A549 (cell line): ENCODE results near the gene SETMAR. TPM values are rescaled to one million over a fixed set of nuclear protein-coding genes. Genes with fewer than 3 reads are reported as not detected.
A peak's percentile ranks its signal among the peaks of the same experiment; 100 is the strongest.
"Not testable (repeated sequence)": the region's sequence is repeated elsewhere in the genome, so short reads cannot be mapped to it uniquely, and the experiment has no call there.

Source experiments
- ATAC-seq, 2 experiments: fragments of 200-7000 bp in 1 of 2; fragments of >200 bp in 1 of 2; cut with Nextera tagmentation in 1 of 2; cut with Tn5 transposase in 1 of 2; 3 replicates each; pipeline versions ENCODE4 v1.8.0 to v1.9.1; 2018 to 2020; ENCODE audit warnings: mild to moderate bottlenecking in 1 of 2, moderate library complexity in 1 of 2
- CTCF ChIA-PET: fragments of 300-600 bp; sonication (Branson Sonifier 250); formaldehyde crosslinking; extraction: SDS; loops from one replicate; lab custom pipeline; 2021; ENCODE audit warnings: antibody characterized with exemption, inconsistent platforms; lab: Yijun Ruan, JAX
- POLR2A ChIA-PET: fragments of 350-600 bp; formaldehyde crosslinking; extraction: SDS; loops from one replicate; lab custom pipeline; 2021; ENCODE audit warnings: antibody characterized with exemption, inconsistent platforms; lab: Yijun Ruan, JAX
- DNase-seq, 2 experiments: peaks; one replicate each; pipeline versions ENCODE4 v3.0.0 to v3.0.0-alpha.2; 2011 to 2016; ENCODE audit warnings: low read depth in 1 of 2, low spot score in 1 of 2
- FAIRE-seq: peaks from 2 replicates; lab custom pipeline; 2011; peaks lifted over from hg19 to GRCh38; lab: Jason Lieb, UNC
- H3K27ac ChIP-seq, 2 experiments: fragments of >200 bp; sonication (Bioruptor Twin); formaldehyde crosslinking; 3 replicates each; pipeline ENCODE4 v1.5.1; 2016 to 2017
- H3K4me1 ChIP-seq: fragments of >200 bp; sonication (Bioruptor Twin); formaldehyde crosslinking; 3 replicates; pipeline ENCODE4 v1.6.1; 2016
- H3K4me2 ChIP-seq: fragments of >200 bp; sonication (Bioruptor Twin); formaldehyde crosslinking; 3 replicates; pipeline ENCODE4 v1.6.1; 2016
- H3K4me3 ChIP-seq: fragments of >200 bp; sonication (Bioruptor Twin); formaldehyde crosslinking; 3 replicates; pipeline ENCODE4 v1.5.1; 2016
- H3K9me3 ChIP-seq: fragments of >200 bp; sonication (Bioruptor Twin); formaldehyde crosslinking; 3 replicates; pipeline ENCODE4 v1.6.1; 2016
- CBX2 ChIP-seq: fragments of 200-600 bp; sonication (generic); IDR thresholded peaks from 2 replicates; pipeline ENCODE4 v1.6.1; 2016; ENCODE audit warnings: low read depth, mild to moderate bottlenecking, borderline replicate concordance
- CEBPB ChIP-seq, 2 experiments: fragments of >200 bp in 1 of 2; sonication (Bioruptor Twin) in 1 of 2; formaldehyde crosslinking in 1 of 2; IDR thresholded peaks; 2 replicates each; pipeline ENCODE4 v1.6.1; 2012 to 2016
- ELK1 ChIP-seq: fragments of 150-350 bp; IDR thresholded peaks from 2 replicates; pipeline ENCODE4 v1.6.1; 2014; ENCODE audit warnings: low read depth, mild to moderate bottlenecking, low read length
- EP300 ChIP-seq, 2 experiments: fragments of >200 bp; sonication (Bioruptor Twin); formaldehyde crosslinking; IDR thresholded peaks; 2 replicates in 1 of 2; 3 replicates in 1 of 2; pipeline ENCODE4 v1.6.1; 2016 to 2017
- ESRRA ChIP-seq: fragments of 150-350 bp; IDR thresholded peaks from 2 replicates; pipeline ENCODE4 v1.6.1; 2014; ENCODE audit warnings: mild to moderate bottlenecking, low read length, borderline replicate concordance
- FOSL2 ChIP-seq, 2 experiments: fragments of 450-650 bp in 1 of 2; fragments of >200 bp in 1 of 2; sonication (Bioruptor Twin) in 1 of 2; formaldehyde crosslinking; IDR thresholded peaks; 2 replicates each; pipeline versions ENCODE4 v1.5.0 to v1.6.1; 2016 to 2020; ENCODE audit warnings: mild to moderate bottlenecking in 1 of 2, moderate library complexity in 1 of 2
- GATA3 ChIP-seq: IDR thresholded peaks from 2 replicates; pipeline ENCODE4 v1.6.1; 2012; ENCODE audit warnings: borderline replicate concordance
- HOXA7 ChIP-seq: fragments of 250-450 bp; sonication (Bioruptor Pico); IDR thresholded peaks from 2 replicates; pipeline ENCODE4 v1.5.0; 2020; ENCODE audit warnings: mild to moderate bottlenecking, moderate library complexity
- HOXB13 ChIP-seq: fragments of 250-450 bp; sonication (Bioruptor Pico); IDR thresholded peaks from 2 replicates; pipeline ENCODE4 v1.5.0; 2020; ENCODE audit warnings: low read depth, mild to moderate bottlenecking, moderate library complexity
- JUN ChIP-seq, 2 experiments: fragments of >200 bp; sonication (Bioruptor Twin); formaldehyde crosslinking; IDR thresholded peaks; 2 replicates in 1 of 2; 3 replicates in 1 of 2; pipeline ENCODE4 v1.6.1; 2016 to 2017
- JUNB ChIP-seq: fragments of >200 bp; sonication (Bioruptor Twin); formaldehyde crosslinking; IDR thresholded peaks from 2 replicates; pipeline ENCODE4 v1.6.1; 2016
- NR3C1 ChIP-seq: fragments of >200 bp; sonication (Bioruptor Twin); formaldehyde crosslinking; IDR thresholded peaks from 3 replicates; pipeline ENCODE4 v1.6.1; 2017
- PHF8 ChIP-seq: fragments of 200-600 bp; sonication (generic); IDR thresholded peaks from 2 replicates; pipeline ENCODE4 v1.6.1; 2016; ENCODE audit warnings: low read depth, mild to moderate bottlenecking, antibody characterized with exemption, moderate library complexity, borderline replicate concordance
- RCOR1 ChIP-seq: fragments of 150-350 bp; IDR thresholded peaks from 2 replicates; pipeline ENCODE4 v1.6.1; 2014; ENCODE audit warnings: antibody characterized with exemption, low read length, low read depth
- REST ChIP-seq: fragments of 200-600 bp; sonication (generic); IDR thresholded peaks from 2 replicates; pipeline ENCODE4 v1.6.1; 2016; ENCODE audit warnings: antibody characterized with exemption, mild to moderate bottlenecking, moderate library complexity
- TFCP2L1 ChIP-seq: fragments of 250-450 bp; sonication (Bioruptor Pico); IDR thresholded peaks from 2 replicates; pipeline ENCODE4 v1.5.0; 2021; ENCODE audit warnings: mild to moderate bottlenecking
- ZNF302 ChIP-seq: fragments of 250-450 bp; sonication (Bioruptor Pico); IDR thresholded peaks from 2 replicates; pipeline ENCODE4 v1.9.0; 2021; ENCODE audit warnings: inconsistent platforms, mild to moderate bottlenecking, moderate library complexity
- WGBS: methylation state at CpG from one replicate; pipeline ENCODE4 v1.1.6; 2017; ENCODE audit errors: missing lambda C conversion rate; 5-methylcytosine and 5-hydroxymethylcytosine counted together
- polyA plus RNA-seq, 4 experiments: library from polyadenylated mRNA; depleted of rRNA in 3 of 4; stranded (reverse); fragments of >200 nt; fragmentation: RNase III in 1 of 4; extraction: RNeasy Plus Mini Kit Qiagen cat#74134 plus additional on column Dnase treatment in 1 of 4; gene quantifications; 2 replicates in 3 of 4; 3 replicates in 1 of 4; pipeline ENCODE4 v1.2.3, GENCODE V29; 2011 to 2017
- TF ChIP-seq, protein P1 (sequence below): fragments of 250-450 bp; sonication (Bioruptor Pico); IDR thresholded peaks from 2 replicates; pipeline ENCODE4 v1.5.0; 2021; ENCODE audit warnings: mild to moderate bottlenecking, moderate library complexity, borderline replicate concordance
- TF ChIP-seq, protein P2 (sequence below): IDR thresholded peaks from 2 replicates; pipeline ENCODE4 v1.6.1; 2012
- TF ChIP-seq, protein P3 (sequence below): fragments of 450-650 bp; IDR thresholded peaks from 2 replicates; pipeline ENCODE4 v1.6.1; 2014; ENCODE audit warnings: antibody characterized with exemption

The SETMAR gene
- polyA plus RNA-seq, 2 of the 4 experiments (the other 2 are of a cell fraction) = 7.2 to 12.3 TPM

DNA sequence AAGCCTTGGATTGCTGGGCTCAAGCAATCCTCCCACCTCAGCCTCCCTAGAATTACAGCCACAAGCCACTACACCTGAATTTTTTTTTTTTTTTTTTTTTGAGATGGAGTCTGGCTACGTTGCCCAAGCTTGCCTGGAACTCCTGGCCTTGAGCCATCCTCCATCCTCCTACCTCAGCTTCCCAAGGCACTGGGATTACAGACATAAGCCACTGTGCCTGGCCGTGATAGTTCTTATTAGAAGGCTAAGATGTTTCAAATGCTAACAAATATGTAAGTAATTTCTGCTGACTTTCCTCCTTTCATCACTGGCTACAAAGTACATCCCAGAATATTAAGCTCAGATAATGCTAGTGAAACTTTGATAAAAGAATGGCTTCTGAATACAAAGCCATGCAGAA, 5.7 kb upstream of the SETMAR start:
- no peaks in the 10 kb centered on the region for H3K4me1 ChIP-seq
- H3K27ac ChIP-seq = no peak overlapping the region
- no peak for DNase-seq
- WGBS = 32% methylated on average over 2 of the region's 2 CpGs
- ATAC-seq = no peak
- H3K4me3 ChIP-seq = no peak overlapping the region
- H3K4me2 ChIP-seq = no peak overlapping the region
- POLR2A ChIA-PET = no interaction called here
- H3K9me3 ChIP-seq = no peaks in the 10 kb centered on the region
- FAIRE-seq = no peak
- CTCF ChIA-PET = interaction anchor here (0.6 to 2.5 kb wide), 3 partner anchors 11 to 337 kb away, joined by 3 to 12 read pairs (median 5); no protein-coding TSS in a partner anchor
- TF ChIP-seq CEBPB (IDR thresholded peaks at IDR 0.05) = no peak
- TF ChIP-seq RCOR1 = no peak
- TF ChIP-seq ESRRA = no peak
- no peak for TF ChIP-seq HOXB13 (CRISPR knock-in tag)
- no peak for TF ChIP-seq GATA3
- no peak for TF ChIP-seq JUNB
- no peak for TF ChIP-seq FOSL2 (IDR thresholded peaks at IDR 0.05)
- no peak for TF ChIP-seq FOSL2 (CRISPR knock-in tag; IDR thresholded peaks at IDR 0.05)
- TF ChIP-seq, protein P1, sequence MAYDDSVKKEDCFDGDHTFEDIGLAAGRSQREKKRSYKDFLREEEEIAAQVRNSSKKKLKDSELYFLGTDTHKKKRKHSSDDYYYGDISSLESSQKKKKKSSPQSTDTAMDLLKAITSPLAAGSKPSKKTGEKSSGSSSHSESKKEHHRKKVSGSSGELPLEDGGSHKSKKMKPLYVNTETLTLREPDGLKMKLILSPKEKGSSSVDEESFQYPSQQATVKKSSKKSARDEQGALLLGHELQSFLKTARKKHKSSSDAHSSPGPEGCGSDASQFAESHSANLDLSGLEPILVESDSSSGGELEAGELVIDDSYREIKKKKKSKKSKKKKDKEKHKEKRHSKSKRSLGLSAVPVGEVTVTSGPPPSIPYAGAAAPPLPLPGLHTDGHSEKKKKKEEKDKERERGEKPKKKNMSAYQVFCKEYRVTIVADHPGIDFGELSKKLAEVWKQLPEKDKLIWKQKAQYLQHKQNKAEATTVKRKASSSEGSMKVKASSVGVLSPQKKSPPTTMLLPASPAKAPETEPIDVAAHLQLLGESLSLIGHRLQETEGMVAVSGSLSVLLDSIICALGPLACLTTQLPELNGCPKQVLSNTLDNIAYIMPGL (CRISPR knock-in tag) = no peak

DNA sequence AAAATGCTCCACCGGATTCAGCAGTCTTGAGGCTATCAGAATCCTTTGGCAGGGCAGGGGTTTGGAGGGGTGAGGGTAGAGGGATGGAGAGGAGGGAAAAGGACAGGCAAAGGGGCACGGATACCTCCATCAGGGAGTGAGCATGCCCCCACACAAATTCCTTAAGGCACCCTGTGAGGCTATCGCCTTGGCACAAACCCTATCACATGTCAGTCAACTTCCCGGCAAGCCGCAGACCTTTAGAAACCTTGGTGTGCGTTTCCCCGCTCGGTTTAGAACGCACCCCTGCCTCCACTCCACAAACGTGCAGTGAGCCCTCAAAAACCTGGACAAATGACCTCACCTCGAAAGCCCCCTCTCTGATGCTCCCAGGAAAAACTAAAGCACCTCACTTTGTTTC, 422 bp upstream of the SETMAR start:
- POLR2A ChIA-PET = no interaction called here
- TF ChIP-seq TFCP2L1 (CRISPR knock-in tag) = no peak
- TF ChIP-seq, protein P2, sequence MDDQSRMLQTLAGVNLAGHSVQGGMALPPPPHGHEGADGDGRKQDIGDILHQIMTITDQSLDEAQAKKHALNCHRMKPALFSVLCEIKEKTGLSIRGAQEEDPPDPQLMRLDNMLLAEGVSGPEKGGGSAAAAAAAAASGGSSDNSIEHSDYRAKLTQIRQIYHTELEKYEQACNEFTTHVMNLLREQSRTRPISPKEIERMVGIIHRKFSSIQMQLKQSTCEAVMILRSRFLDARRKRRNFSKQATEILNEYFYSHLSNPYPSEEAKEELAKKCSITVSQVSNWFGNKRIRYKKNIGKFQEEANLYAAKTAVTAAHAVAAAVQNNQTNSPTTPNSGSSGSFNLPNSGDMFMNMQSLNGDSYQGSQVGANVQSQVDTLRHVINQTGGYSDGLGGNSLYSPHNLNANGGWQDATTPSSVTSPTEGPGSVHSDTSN = no peak
- no peak for TF ChIP-seq ZNF302 (CRISPR knock-in tag)
- TF ChIP-seq NR3C1 = no peak
- TF ChIP-seq, protein P3, sequence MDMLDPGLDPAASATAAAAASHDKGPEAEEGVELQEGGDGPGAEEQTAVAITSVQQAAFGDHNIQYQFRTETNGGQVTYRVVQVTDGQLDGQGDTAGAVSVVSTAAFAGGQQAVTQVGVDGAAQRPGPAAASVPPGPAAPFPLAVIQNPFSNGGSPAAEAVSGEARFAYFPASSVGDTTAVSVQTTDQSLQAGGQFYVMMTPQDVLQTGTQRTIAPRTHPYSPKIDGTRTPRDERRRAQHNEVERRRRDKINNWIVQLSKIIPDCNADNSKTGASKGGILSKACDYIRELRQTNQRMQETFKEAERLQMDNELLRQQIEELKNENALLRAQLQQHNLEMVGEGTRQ = no peak
- Histone ChIP-seq H3K4me2 (peak overlapping the region; percentile 82; the same call in 2 of the 3 replicates), H3K4me1 (no peaks in the 10 kb centered on the region), H3K4me3 (peak overlapping the region; percentile 68), H3K9me3 (no peaks in the 10 kb centered on the region), H3K27ac (peak overlapping the region; percentile 88 to 97)
- FAIRE-seq (no peak), ATAC-seq (peak; percentile 5 to 6; a peak in 3 of 6 replicates), DNase-seq (no peak)
- WGBS = 49% methylated on average over 11 of the region's 11 CpGs
- CTCF ChIA-PET = interaction anchor here (0.9 kb wide), 1 partner anchor 1102 kb away, joined by 3 read pairs; no protein-coding TSS in a partner anchor

GRCh38 chr3:4305210-4305609, 2.0 kb downstream of the SETMAR start:
- H3K4me1 ChIP-seq, H3K4me3 ChIP-seq, H3K9me3 ChIP-seq, POLR2A ChIA-PET, ATAC-seq, H3K4me2 ChIP-seq, DNase-seq, H3K27ac ChIP-seq, FAIRE-seq: not testable (repeated sequence)
- 97% methylated on average over 7 of the region's 7 CpGs for WGBS
- CTCF ChIA-PET = interaction anchor here (2.6 kb wide), 1 partner anchor 14 kb away, joined by 8 read pairs; no protein-coding TSS in a partner anchor

GRCh38 chr3:4306091-4306490, 2.9 kb downstream of the SETMAR start:
- Histone ChIP-seq H3K4me3 (no peak overlapping the region), H3K9me3 (no peaks in the 10 kb centered on the region), H3K4me1 (no peaks in the 10 kb centered on the region), H3K4me2 (no peak overlapping the region), H3K27ac (no peak overlapping the region)
- ChIA-PET CTCF (interaction anchor here (0.6 to 2.6 kb wide), 3 partner anchors 10 to 327 kb away, joined by 3 to 8 read pairs (median 3); no protein-coding TSS in a partner anchor), POLR2A (no interaction called here)
- DNase-seq (no peak), FAIRE-seq (no peak), ATAC-seq (no peak)
- 95% methylated on average over 8 of the region's 8 CpGs for WGBS
- no peak for TF ChIP-seq ELK1
- no peak for TF ChIP-seq EP300 (IDR thresholded peaks at IDR 0.05)
- TF ChIP-seq REST = no peak
- TF ChIP-seq GATA3 = no peak
- no peak for TF ChIP-seq PHF8
- TF ChIP-seq JUN (IDR thresholded peaks at IDR 0.05) = no peak
- TF ChIP-seq ZNF302 (CRISPR knock-in tag) = no peak
- TF ChIP-seq HOXA7 (CRISPR knock-in tag) = no peak
- TF ChIP-seq HOXB13 (CRISPR knock-in tag) = no peak
- no peak for TF ChIP-seq CBX2
